Measurements from ENCODE around the gene SLC4A8. TPM values are rescaled to one million over a fixed set of nuclear protein-coding genes. Genes with fewer than 3 reads are reported as not detected.

Gene SLC4A8
- total RNA-seq, 2 donors from 2014 or later: 0.59 to 1.1 TPM

GRCh38 chr12:51522696-51523095 lies 98.1 kb downstream of the SLC4A8 start:
- no peaks in the 10 kb centered on the region for H3K27me3 ChIP-seq
- no peaks in the 10 kb centered on the region for H3K4me1 ChIP-seq
- no peak for TF ChIP-seq CTCF (IDR thresholded peaks at IDR 0.05)
- no peak overlapping the region for H3K4me3 ChIP-seq
- intact Hi-C loops (cut with DNase I): loop anchor here (5.0 kb wide), 1 partner anchor 300 kb away; no protein-coding TSS in a partner anchor
- no peaks in the 10 kb centered on the region for H3K9me3 ChIP-seq
- DNase-seq: no peak
- no peak overlapping the region for H3K27ac ChIP-seq
- H3K36me3 ChIP-seq: no peaks in the 10 kb centered on the region
- no peak overlapping the region for H3K9ac ChIP-seq (ENCODE audit: low read depth in 2 of 2, low read length in 2 of 2)

GRCh38 chr12:51524386-51524901 lies 99.8 kb downstream of the SLC4A8 start:
- H3K27me3 ChIP-seq: no peaks in the 10 kb centered on the region
- no peaks in the 10 kb centered on the region for H3K9me3 ChIP-seq
- H3K27ac ChIP-seq: no peak overlapping the region
- no peak for DNase-seq
- H3K4me1 ChIP-seq: no peaks in the 10 kb centered on the region
- TF ChIP-seq CTCF (IDR thresholded peaks at IDR 0.05): no peak
- intact Hi-C loops (cut with DNase I): loop anchor here (5.0 kb wide), 1 partner anchor 298 kb away; no protein-coding TSS in a partner anchor
- no peak overlapping the region for H3K9ac ChIP-seq (ENCODE audit: low read depth in 2 of 2, low read length in 2 of 2)
- no peaks in the 10 kb centered on the region for H3K36me3 ChIP-seq
- no peak overlapping the region for H3K4me3 ChIP-seq

- Histone ChIP-seq H3K27ac (no peak overlapping the region), H3K36me3 (no peaks in the 10 kb centered on the region), H3K9me3 (no peaks in the 10 kb centered on the region), H3K4me3 (no peak overlapping the region), H3K9ac (ENCODE audit: low read depth in 2 of 2, low read length in 2 of 2) (no peak overlapping the region), H3K4me1 (no peaks in the 10 kb centered on the region), H3K27me3 (no peaks in the 10 kb centered on the region)
- no peak for TF ChIP-seq CTCF (IDR thresholded peaks at IDR 0.05)
- intact Hi-C loops (cut with DNase I): no loop called here
- no peak for DNase-seq
Observed at GRCh38 chr12:51525518-51525917, 100.9 kb downstream of the SLC4A8 start.

GRCh38 chr12:51527966-51528365 lies 103.3 kb downstream of the SLC4A8 start:
- Histone ChIP-seq H3K4me1 (no peaks in the 10 kb centered on the region), H3K36me3 (no peaks in the 10 kb centered on the region), H3K4me3 (no peak overlapping the region), H3K9ac (ENCODE audit: low read depth in 2 of 2, low read length in 2 of 2) (no peak overlapping the region), H3K9me3 (no peaks in the 10 kb centered on the region), H3K27ac (no peak overlapping the region), H3K27me3 (no peaks in the 10 kb centered on the region)
- intact Hi-C loops (cut with DNase I): no loop called here
- no peak for TF ChIP-seq CTCF (IDR thresholded peaks at IDR 0.05)
- DNase-seq: no peak

- no peak for DNase-seq
- Histone ChIP-seq H3K9ac (ENCODE audit: low read depth in 2 of 2, low read length in 2 of 2) (no peak overlapping the region), H3K4me3 (no peak overlapping the region), H3K27me3 (no peaks in the 10 kb centered on the region), H3K36me3 (no peaks in the 10 kb centered on the region), H3K9me3 (no peaks in the 10 kb centered on the region), H3K27ac (no peak overlapping the region), H3K4me1 (no peaks in the 10 kb centered on the region)
- intact Hi-C loops (cut with DNase I): no loop called here
- TF ChIP-seq CTCF (IDR thresholded peaks at IDR 0.05): no peak
Observed at GRCh38 chr12:51528852-51529650, 104.4 kb downstream of the SLC4A8 start.
